ENCODE measurements around the gene ICAM3.
"Not testable (repeated sequence)": the region's sequence is repeated elsewhere in the genome, so short reads cannot be mapped to it uniquely, and the experiment has no call there.

Gene ICAM3

GRCh38 chr19:10336725-10337124 lies 2.7 kb downstream of the ICAM3 start:
- not testable (repeated sequence) for H3K27me3 Mint-ChIP-seq; H3K27ac Mint-ChIP-seq (ENCODE audit: low read depth); H3K9me3 Mint-ChIP-seq; ATAC-seq (replicated peaks; ENCODE audit: extremely low read depth, poor library complexity, severe bottlenecking); DNase-seq (ENCODE audit: low spot score in 2 of 2); H3K4me3 Mint-ChIP-seq
- H3K4me1 Mint-ChIP-seq, result peaks cover 44% of the 10 kb centered on the region
- peaks cover 27% of the 10 kb centered on the region for H3K36me3 Mint-ChIP-seq (ENCODE audit: insufficient read depth)

- H3K9me3 Mint-ChIP-seq, result no peaks in the 10 kb centered on the region
- ATAC-seq (replicated peaks; ENCODE audit: extremely low read depth, poor library complexity, severe bottlenecking) (no peak), DNase-seq (ENCODE audit: low spot score in 2 of 2) (no peak)
- H3K36me3 Mint-ChIP-seq (ENCODE audit: insufficient read depth), result peaks cover 28% of the 10 kb centered on the region
- peak overlapping the region; percentile 16 for H3K4me3 Mint-ChIP-seq
- H3K27me3 Mint-ChIP-seq, result no peaks in the 10 kb centered on the region
- peaks cover 39% of the 10 kb centered on the region for H3K4me1 Mint-ChIP-seq
- peak overlapping the region; percentile 25 for H3K27ac Mint-ChIP-seq (ENCODE audit: low read depth)
Measured at GRCh38 chr19:10335352-10335985, 4.0 kb downstream of the ICAM3 start.

GRCh38 chr19:10334588-10335351 lies 4.7 kb downstream of the ICAM3 start:
- no peaks in the 10 kb centered on the region for H3K27me3 Mint-ChIP-seq
- DNase-seq (ENCODE audit: low spot score in 2 of 2) (no peak), ATAC-seq (replicated peaks; ENCODE audit: extremely low read depth, poor library complexity, severe bottlenecking) (no peak)
- peak overlapping the region; percentile 25 for H3K27ac Mint-ChIP-seq (ENCODE audit: low read depth)
- H3K4me1 Mint-ChIP-seq, result peaks cover 36% of the 10 kb centered on the region
- peak overlapping the region; percentile 94 for H3K4me3 Mint-ChIP-seq
- H3K36me3 Mint-ChIP-seq (ENCODE audit: insufficient read depth), result peaks cover 32% of the 10 kb centered on the region
- H3K9me3 Mint-ChIP-seq, result no peaks in the 10 kb centered on the region

GRCh38 chr19:10333758-10334587 lies 5.5 kb downstream of the ICAM3 start:
- Mint-ChIP-seq H3K27me3 (no peaks in the 10 kb centered on the region), H3K27ac (ENCODE audit: low read depth) (peak overlapping the region; percentile 88), H3K9me3 (no peaks in the 10 kb centered on the region), H3K4me3 (peak overlapping the region; percentile 94), H3K4me1 (peaks cover 28% of the 10 kb centered on the region), H3K36me3 (ENCODE audit: insufficient read depth) (peaks cover 35% of the 10 kb centered on the region)
- ATAC-seq (replicated peaks; ENCODE audit: extremely low read depth, poor library complexity, severe bottlenecking) (no peak), DNase-seq (ENCODE audit: low spot score in 2 of 2) (no peak)

GRCh38 chr19:10332965-10333757 lies 6.3 kb downstream of the ICAM3 start, which contains the start of gene RAVER1:
TSS of gene RAVER1 (minus strand) at chr19:10333529. CDS start at chr19:10333507, 22 bp downstream.
- peaks cover 38% of the 10 kb centered on the region for H3K36me3 Mint-ChIP-seq (ENCODE audit: insufficient read depth)
- peak within 1 kb of the TSS; percentile 88 for H3K27ac Mint-ChIP-seq (ENCODE audit: low read depth)
- peaks cover 20% of the 10 kb centered on the region for H3K4me1 Mint-ChIP-seq

GRCh38 chr19:10332158-10332964 lies 7.1 kb downstream of the ICAM3 start:
- Mint-ChIP-seq H3K36me3 (ENCODE audit: insufficient read depth) (peaks cover 40% of the 10 kb centered on the region), H3K27me3 (no peaks in the 10 kb centered on the region), H3K9me3 (no peaks in the 10 kb centered on the region), H3K4me3 (peak overlapping the region; percentile 94), H3K27ac (ENCODE audit: low read depth) (peak overlapping the region; percentile 88), H3K4me1 (peaks cover 20% of the 10 kb centered on the region)
- peak; percentile 7 for ATAC-seq (replicated peaks; ENCODE audit: extremely low read depth, poor library complexity, severe bottlenecking)
- DNase-seq (ENCODE audit: low spot score in 2 of 2), result no peak

More at GRCh38 chr19:10332965-10333757, 6.3 kb downstream of the ICAM3 start, which contains the start of gene RAVER1:
- DNase-seq (ENCODE audit: low spot score in 2 of 2) (peak; percentile 91 to 95), ATAC-seq (replicated peaks; ENCODE audit: extremely low read depth, poor library complexity, severe bottlenecking) (peak; percentile 96)
- no peaks in the 10 kb centered on the region for H3K27me3 Mint-ChIP-seq
- peak within 1 kb of the TSS; percentile 94 for H3K4me3 Mint-ChIP-seq
- no peaks in the 10 kb centered on the region for H3K9me3 Mint-ChIP-seq

- ATAC-seq (replicated peaks; ENCODE audit: extremely low read depth, poor library complexity, severe bottlenecking) (no peak), DNase-seq (ENCODE audit: low spot score in 2 of 2) (no peak)
- Mint-ChIP-seq H3K27ac (ENCODE audit: low read depth) (no peak overlapping the region), H3K4me3 (no peak overlapping the region), H3K4me1 (peaks cover 20% of the 10 kb centered on the region), H3K9me3 (no peaks in the 10 kb centered on the region), H3K36me3 (ENCODE audit: insufficient read depth) (peaks cover 49% of the 10 kb centered on the region), H3K27me3 (no peaks in the 10 kb centered on the region)
Measured at GRCh38 chr19:10329555-10329954, 9.9 kb downstream of the ICAM3 start.

- Mint-ChIP-seq H3K9me3 (no peaks in the 10 kb centered on the region), H3K4me3 (no peak overlapping the region), H3K4me1 (peaks cover 15% of the 10 kb centered on the region), H3K36me3 (ENCODE audit: insufficient read depth) (peaks cover 48% of the 10 kb centered on the region), H3K27ac (ENCODE audit: low read depth) (no peak overlapping the region), H3K27me3 (no peaks in the 10 kb centered on the region)
- no peak for ATAC-seq (replicated peaks; ENCODE audit: extremely low read depth, poor library complexity, severe bottlenecking)
- no peak for DNase-seq (ENCODE audit: low spot score in 2 of 2)
Measured at GRCh38 chr19:10328558-10329429, 10.6 kb downstream of the ICAM3 start.

GRCh38 chr19:10327793-10328192 lies 11.6 kb downstream of the ICAM3 start:
- Mint-ChIP-seq H3K36me3 (ENCODE audit: insufficient read depth) (peaks cover 41% of the 10 kb centered on the region), H3K27me3 (no peaks in the 10 kb centered on the region), H3K4me1 (peaks cover 5% of the 10 kb centered on the region), H3K27ac (ENCODE audit: low read depth) (no peak overlapping the region), H3K9me3 (no peaks in the 10 kb centered on the region), H3K4me3 (no peak overlapping the region)
- no peak for DNase-seq (ENCODE audit: low spot score in 2 of 2)
- no peak for ATAC-seq (replicated peaks; ENCODE audit: extremely low read depth, poor library complexity, severe bottlenecking)

- no peak overlapping the region for H3K4me3 Mint-ChIP-seq
- H3K27me3 Mint-ChIP-seq, result no peaks in the 10 kb centered on the region
- ATAC-seq (replicated peaks; ENCODE audit: extremely low read depth, poor library complexity, severe bottlenecking) (no peak), DNase-seq (ENCODE audit: low spot score in 2 of 2) (no peak)
- H3K36me3 Mint-ChIP-seq (ENCODE audit: insufficient read depth), result peaks cover 38% of the 10 kb centered on the region
- H3K27ac Mint-ChIP-seq (ENCODE audit: low read depth), result no peak overlapping the region
- no peaks in the 10 kb centered on the region for H3K9me3 Mint-ChIP-seq
- no peaks in the 10 kb centered on the region for H3K4me1 Mint-ChIP-seq
Measured at GRCh38 chr19:10325732-10326131, 13.7 kb downstream of the ICAM3 start.

Data from central memory CD8-positive, alpha-beta T cell (primary cell).